SHP77 treated with DMSO at 0.1 percent for 48 hours (cell line): Measurements from ENCODE around the gene ZNF335.
"Not testable (repeated sequence)": the region's sequence is repeated elsewhere in the genome, so short reads cannot be mapped to it uniquely, and the experiment has no call there.

ENCODE experiments used
- DNase-seq: peaks from one replicate; lab custom pipeline; 2025; lab: John Stamatoyannopoulos, UW

The ZNF335 gene

DNA sequence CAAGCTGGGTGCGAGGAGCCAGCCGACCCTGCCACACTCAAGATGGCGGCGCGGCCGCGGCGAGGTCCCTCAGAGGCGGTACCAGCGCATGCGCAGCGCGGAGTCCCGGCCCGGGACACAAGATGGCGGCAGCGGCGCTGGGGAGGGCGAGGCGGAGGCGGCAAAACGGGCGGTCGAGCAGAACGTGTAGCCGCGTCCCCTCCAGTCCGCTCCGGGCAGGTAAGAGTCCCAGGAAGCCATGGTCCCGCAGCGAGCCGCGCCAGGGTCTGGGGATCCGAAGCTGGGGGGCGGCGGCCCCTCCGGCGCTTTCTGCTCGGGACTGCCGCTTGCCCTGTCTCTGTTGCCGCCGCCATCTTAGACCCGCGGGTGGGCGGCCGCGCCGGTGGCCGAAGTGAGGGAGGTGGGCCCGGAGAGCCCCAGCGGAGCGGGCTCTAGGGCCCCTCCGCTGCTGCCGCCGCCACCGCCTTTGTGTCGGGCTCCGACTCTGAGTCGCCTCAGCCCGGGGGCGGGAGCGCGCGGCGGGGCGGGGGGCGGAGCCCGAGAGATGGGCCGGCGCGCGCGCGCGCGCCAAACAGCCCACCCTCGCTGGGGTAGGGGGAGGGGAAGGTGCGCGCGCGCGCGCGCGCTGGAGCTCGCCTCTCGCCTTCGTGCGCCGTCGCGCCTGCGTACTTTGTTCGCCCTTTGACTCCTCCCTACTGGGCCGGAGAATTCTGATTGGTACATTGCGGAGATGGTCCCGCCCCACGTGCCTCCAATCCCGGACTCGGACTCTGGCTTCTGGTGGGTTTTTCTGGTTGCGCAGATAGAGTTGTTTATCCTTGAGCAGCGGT lies 37.2 kb downstream of the ZNF335 start, which contains the start of gene PCIF1:
Gene PCIF1, plus strand, starts transcription at position 98 of the 830 bp plus-strand sequence. CDS start 4,317 bp downstream, outside the sequence.
- peak; percentile 87 for DNase-seq

DNA sequence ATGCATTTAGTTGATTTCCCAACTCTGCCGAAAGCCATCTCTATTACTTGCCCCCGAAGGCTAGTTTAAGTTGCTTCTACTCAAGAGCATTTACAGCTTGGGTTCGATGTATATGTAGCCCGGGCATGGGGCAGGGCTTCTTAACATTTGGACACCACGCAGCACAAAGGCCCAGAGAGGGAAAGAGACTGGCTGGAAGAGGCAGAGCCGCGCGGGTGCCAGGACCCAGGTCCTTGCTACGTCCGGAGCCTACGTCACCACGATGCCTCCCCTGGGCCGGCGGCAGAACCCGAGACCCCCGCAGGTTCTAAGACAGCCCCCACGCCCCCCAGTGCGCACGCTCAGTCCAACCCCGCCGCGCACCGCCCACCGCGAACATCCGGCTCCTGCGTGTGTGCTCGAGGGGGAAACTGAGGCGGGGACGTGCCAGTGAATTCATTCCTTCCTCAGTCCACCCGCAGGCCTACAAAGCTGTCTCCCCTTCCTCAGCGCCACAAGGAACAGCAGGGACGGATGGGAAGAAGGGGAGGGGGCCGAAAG lies 37.9 kb downstream of the ZNF335 start:
- DNase-seq: no peak

DNA sequence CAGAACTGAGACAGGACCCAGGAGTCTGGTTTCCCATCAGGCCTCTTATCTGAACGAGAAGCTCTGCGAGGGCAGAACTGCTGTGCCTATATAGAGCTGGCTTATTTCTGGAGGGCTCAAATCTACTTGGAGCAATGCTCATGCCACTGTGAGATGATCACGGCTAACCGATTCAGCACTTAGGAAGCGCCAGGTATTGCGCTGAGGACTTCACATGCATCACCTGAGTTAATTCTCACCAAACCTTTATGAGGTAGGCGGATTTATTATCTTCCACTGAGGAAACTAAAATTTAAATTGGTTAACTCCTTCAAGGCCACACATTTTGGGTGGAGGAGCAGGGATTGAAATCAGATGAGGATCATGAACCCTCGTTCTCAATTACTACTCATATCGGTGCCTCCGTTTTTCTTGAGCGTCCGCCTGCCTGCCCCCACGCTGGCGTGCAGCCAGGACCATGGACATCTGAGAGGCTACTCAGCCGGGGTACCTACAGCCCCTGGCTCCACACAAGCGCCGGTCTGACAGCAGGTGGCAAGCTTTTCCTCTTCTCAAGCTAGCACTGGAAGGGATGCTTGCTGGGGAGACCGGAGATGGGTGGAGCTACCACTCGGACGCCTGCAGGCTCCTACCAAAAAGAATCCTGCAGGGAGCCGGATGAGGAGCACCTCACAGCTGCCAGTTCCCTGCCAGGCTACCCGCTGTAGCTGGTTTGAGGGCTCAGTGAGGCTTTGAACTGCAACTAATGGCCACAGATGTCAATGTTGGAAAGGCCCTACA lies 38.5 kb downstream of the ZNF335 start:
- peak; percentile 81 for DNase-seq

DNA sequence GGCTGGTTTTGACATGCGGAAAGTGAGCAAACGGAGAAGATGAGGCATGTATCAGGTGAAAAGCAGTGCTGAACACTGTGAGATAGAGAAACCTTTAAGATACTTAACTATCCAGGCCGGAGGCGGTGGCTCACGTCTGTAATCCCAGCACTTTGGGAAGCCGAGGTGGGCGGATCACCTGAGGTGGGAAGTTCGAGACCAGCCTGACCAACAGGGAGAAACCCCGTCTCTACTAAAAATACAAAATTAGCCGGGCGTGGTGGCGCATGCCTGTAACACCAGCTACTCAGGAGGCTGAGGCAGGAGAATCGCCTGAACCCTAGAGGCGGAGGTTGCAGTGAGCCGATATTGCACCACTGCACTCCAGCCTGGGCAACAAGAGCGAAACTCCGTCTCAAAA lies 40.3 kb downstream of the ZNF335 start:
- not testable (repeated sequence) for DNase-seq

DNA sequence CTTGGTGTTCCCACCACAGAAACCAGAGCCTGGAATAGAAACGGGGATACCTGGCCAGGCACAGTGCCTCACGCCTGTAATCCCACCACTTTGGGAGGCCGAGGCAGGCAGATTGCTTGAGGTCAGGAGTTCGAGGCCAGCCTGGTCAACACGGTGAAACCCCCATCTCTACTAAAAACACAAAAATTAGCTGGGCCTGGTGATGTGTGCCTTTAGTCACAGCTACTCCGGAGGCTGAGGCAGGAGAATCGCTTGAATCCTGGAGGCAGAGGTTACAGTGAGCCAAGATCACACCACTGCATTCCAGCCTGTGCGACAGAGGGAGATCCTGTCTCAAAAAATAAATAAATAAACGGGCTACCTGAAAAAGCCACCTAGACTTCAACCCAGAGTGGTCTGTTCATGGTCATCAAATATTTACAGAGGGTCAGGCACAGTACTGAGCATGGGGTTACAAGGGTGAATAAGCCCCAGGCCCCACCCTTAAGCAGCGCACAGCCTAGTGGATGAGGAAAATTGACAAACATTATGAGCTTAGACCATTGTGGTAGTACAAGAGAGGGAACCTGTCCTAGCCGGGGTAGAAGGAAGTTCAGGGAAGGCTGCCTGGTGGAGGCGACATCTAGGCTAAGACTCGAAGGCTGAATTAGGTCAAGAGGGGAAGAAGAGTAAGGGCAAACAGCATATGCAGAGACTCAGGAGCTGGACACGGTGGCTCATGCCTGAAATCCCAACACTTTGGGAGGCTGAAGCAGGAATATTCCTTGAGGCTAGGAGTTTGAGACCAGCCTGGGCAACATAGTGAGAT lies 44.7 kb downstream of the ZNF335 start:
- DNase-seq: no peak

DNA sequence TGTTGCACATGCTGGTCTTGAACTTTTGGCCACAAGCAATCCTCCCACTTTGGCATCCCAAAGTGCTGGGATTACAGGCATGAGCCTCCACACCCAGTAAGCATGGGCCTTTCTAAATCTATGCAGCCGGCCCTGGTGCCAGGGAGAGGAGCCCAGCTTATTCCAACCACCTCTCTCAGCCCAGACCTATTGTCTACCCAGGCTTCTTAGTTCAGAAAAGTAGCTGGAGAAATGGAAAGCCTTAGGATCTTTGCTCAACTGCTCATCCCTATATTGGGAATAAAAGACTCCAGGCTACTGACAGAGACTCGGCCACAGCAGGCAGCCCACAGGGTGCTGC lies 45.3 kb downstream of the ZNF335 start:
- no peak for DNase-seq

DNA sequence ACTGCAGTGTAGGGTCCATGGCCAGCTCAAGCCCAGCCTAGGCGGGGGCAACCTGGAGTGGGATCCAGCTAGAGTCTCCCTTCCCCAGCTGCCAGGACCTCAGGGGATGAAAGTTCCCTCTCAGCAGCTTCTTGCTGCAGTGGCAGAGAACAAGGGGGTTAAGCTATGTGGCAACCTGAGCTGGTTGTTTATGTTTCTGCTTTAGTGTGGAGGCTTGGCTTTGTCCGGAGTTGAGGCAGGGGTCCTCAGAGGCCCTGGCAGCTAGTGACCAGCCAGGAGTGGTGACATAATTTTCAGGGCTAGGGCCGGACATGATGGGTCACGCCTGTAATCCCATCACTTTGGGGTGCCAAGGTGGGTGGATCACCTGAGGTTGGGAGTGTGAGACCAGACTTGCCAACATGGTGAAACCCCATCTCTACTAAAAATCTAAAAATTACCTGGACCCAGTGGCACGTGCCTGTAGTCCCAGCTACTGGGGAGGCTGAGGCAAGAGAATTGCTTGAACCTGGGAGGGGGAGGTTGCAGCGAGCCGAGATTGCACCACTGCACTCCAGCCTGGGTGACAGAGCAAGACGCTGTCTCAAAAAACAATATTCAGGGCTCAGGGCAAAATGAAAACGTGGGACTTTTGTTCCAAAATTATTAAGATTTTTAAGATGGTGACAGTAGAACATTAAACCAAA lies 46.0 kb downstream of the ZNF335 start:
- DNase-seq: no peak

DNA sequence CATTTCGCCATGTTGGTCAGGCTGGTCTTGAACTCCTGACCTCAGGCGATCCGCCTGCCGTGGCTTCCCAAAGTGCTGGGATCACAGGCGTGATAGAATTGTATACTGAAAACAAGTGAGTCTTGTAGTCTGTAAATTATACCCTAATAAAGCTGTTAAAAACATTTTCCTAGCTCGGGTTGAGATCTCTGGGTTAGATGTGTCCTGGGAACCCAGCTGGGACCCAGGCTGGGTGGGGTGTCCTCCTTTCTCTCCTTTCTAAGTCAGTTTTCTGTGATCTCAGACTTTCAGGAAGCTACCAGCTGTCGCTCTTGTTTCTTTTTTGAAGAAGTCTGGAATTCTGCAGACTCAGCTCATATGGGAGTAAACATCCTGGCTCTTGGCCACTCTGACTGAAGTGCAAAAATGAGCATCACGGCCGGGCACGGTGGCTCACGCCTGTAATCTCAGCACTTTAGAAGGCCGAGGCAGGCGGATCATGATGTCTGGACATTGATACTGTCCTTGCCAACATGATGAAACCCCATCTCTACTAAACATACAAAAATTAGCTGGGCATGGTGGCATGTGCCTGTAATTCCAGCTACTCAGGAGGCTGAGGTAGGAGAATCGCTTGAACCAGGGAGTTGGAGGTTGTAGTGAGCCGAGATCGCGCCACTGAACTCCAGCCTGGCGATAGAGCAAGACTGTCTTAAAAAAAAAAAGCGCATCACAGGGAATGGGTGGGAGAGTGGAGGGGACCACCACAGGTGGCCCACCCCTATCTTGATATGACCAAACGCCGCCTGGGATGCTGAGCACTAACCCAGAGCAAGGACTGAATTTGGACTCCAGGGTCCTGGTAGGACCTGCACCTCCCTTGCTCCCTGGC lies 47.4 kb downstream of the ZNF335 start:
- no peak for DNase-seq

DNA sequence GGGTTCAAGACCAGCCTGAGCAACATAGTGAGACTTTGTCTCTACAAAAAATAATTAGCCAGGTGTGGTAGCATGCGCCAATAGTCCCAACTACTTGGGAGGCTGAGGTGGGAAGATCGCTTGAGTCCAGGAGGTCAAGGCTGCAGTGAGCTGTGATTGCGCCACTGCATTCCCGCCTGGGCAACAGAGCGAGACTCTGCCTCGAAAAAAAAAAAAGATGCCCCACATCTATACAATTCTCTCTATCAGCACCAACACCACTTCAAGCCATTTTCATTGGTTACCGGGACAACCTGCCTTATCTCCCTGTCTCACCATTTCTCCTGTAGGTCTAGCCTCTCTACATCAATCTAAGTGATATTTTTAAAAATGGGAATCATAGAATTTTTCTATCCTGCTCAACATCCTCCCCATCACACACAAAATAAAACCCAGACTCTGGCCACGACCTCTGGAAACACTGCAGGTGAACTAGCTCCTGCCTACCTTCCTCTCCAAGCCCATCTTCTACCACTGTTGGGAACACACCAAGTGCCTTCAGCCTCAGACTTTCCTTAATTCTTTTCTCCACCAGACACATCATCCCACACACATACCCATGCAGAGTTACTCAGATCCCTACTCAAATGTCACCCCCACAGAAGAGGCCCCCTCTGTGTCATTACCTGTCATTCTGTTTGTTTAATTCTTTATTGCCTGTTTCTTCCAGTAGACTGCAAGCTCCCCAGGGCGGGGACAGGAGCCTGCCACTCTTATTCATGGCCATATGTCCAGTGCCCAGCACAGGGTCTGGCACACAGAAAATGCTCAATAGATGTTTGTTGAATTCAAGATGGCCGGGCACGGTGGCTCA lies 50.4 kb downstream of the ZNF335 start:
- DNase-seq: no peak

DNA sequence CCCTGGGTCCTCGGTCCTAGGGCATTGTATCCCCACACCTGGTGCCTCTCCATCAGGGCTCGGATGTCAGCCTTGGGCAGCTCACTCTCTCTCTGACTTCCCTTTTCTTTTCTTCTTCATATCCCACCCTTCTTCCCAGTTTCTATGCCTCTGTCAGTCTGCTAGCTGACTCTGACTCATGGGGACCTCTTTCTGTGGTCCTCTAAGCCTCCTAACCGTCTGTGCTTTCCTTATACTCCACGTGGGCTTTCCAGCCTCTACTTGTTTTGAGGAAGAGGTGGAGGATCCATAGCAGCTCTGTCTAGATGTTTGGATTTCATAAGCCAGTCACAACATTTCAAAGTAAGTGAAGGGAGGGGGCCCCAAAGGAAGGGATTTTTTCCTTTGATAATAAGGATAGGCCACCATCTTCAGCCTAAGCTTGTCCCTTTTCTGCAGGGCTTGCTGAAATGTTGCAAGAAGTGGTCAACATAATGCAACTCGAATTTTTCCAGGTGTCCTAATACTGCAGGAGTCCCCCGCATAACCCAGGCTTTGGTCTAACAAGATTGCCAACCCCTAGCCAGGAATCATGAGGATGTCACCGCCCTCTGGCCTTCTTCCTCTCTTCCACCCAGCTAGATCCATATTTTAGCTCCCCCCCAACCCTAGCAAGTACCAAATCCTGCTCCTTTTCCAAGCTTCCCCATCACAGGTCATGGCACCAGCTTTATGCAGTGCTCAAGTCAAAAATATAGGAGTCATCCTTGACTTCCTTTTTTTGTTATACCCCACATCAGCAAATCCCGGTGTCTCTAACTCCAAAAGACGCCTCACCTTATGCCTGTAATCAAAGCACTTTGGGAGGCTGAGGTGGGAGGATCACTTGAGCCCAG lies 51.3 kb downstream of the ZNF335 start:
- no peak for DNase-seq

DNA sequence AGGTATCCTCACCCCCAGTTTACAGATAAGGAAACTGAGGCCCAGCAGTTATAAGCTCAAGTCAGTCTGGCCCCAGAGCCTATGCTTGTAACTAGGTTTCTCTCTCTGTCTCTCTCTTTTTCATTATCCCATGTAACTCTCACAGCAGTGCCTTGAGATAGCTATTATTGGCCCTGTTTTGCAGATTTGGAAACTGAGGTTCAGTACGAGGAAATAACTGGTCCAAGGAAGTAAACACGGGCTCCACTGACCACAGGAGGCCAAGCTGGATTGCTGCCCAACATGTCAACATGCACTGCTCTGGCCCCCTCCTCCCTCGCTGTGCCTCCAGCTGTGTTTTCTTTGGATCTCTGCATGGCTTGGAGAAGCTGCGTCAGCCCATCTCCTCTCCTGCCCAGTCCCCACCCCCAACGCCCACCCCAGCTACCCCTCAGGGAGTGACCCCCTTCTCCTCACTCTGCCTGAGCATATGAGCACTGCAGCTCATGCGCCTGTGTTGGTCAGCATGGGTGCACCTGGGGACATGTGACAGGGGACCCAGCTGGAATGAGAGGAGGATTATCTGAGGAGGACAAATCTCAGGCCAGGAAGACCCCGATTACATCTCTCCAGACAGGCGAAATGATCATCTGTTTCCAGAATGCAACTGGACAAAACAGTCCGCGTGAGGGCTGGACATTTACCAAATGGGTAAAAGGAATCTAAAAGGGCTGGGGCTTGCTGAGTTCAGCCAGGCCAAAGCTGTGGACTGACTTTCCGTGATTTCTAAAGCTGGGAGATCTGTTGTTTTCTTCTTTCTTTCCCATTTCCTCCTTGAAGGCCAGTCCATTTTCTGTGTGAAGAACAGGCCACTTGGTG lies 52.2 kb downstream of the ZNF335 start:
- peak; percentile 17 for DNase-seq

DNA sequence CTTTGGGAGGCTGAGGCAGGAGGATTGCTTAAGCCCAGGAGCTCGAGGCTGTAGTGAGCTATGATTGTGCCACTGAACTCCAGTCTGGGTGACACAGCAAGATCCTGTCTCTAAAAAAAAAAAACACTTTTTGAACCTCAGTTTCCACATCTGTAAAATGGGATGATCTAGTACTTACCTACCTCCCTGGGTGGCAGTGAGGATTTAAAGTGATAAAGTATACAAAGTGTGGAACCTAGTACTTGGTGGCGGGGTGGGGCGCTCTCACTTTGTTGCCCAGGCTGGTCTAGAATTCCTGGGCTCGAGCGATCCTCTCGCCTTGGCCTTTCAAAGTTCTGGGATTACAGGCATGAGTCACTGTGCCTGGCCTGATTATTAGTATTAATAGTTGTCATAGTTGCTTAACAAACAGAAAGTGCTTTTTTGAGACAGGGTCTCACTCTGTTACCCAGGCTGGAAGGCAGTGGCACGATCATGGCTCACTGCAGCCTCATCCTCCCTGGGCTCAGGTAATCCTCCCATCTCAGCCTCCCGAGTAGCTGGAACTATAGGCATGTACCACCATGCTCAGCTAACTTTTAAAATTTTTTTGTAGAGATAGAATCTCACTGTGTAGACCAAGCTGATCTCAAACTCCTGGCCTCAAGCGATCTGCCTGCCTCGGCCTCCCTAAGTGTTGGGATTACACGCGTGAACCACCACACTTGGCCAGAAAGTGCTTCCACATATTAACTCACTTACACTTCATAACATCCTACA lies 53.0 kb downstream of the ZNF335 start:
- no peak for DNase-seq

DNA sequence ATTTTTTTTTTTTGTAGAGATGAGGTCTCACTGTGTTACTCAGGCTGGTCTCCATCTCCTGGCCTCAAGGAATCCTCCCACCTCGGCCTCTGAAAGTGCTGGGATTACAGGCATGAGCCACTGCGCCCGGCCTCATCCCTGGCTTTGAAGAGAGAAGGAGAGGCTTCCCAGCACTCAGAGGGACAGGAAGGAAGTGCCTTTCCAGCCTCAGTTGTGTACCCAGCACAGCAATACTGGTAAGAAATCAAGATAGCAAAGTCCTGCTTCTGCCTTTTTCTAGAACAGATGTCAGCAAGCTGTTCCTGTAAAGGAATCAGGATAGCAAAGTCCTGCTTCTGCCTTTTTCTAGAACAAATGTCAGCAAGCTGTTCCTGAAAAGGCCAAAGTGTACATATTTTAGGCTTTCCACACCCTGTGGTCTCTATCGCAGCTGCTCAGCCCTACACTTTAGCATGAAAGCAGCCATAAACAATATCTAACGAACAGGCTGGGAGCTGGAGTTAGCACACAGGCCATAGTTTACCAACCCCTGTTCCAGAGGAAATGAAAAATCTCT lies 53.7 kb downstream of the ZNF335 start:
- no peak for DNase-seq

DNA sequence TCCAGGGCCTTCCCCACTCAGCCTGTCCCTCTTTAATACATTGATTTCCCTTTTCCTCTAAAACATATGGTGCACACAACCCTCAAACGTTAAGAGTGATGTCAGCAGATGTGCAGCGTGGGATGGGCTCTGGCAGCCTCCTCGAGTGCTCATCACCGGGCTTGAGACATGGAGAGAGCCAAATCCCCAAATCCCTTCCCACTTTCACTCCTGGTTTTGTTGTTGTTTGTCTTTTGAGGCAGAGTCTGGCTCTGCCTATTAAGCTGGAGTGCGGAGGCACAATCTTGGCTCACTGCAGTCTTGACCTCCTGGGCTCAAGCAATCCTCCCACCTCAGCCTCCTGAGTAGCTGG lies 54.2 kb downstream of the ZNF335 start:
- DNase-seq: no peak

DNA sequence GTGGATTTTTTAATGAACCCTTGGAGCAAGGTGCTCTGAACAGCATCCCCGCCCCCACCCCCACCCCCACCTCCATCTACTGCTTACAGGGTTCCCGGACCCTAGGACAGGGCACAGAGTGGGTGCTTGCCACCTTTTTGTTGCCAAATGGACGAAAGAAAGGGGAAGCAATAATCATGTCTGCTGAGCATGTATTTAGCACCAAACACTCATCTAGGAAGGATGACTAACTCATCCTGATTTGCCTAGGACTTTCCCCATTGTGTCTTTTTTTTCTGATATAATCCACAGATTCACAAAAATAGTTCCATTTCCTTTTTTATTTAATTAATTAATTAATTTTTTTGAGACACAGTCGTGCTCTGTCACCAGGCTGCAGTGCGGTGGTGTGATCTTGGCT lies 58.9 kb downstream of the ZNF335 start:
- no peak for DNase-seq

DNA sequence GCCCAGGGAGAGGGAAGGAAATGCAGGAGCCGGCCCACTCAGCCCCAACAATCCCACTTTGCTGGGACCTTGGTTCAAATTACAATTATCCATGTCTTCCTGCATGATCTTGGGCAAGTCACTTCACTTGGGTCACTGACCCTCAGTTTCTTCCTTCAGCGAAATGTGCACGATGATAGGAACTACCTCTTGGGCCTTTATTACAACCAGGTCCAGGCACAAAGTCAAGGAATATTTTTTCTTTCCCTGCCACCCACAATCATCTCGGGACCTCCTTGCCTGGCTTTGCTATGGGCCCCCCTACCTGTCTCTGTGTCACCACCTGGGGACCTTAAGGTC lies 59.7 kb downstream of the ZNF335 start:
- DNase-seq: no peak
